GM20000 (cell line): ENCODE measurements around the gene KCNMA1.

Experiments
- DNase-seq: peaks from one replicate; pipeline ENCODE4 v3.0.0; 2012; ENCODE audit warnings: low spot score
- TF ChIP-seq, protein P1 (sequence below): IDR thresholded peaks from 2 replicates; pipeline ENCODE4 v1.5.1; 2012; ENCODE audit warnings: mild to moderate bottlenecking, control low read depth; ENCODE audit errors: extremely low read depth, missing control alignments

KCNMA1 gene

DNA sequence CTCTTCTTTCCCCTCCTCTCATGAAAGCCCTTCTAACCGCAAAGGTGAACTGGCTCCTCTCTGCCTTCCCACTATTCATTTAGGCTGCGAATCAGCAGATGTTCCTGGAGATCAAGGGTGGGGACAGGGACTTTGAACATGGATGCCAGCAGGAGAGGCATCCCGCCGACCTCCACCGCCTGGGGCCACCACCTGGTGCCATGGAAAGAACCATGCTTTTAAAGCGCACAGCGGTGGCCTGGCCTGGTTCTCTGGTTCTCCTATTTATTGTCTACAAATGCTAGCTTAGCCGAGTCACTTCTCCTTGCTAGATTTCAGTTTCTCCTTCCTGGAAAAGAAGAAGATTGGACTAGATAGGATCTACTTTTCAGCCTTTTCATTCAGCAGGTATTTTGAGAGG, 43.2 kb upstream of the KCNMA1 start:
- DNase-seq: no peak
- TF ChIP-seq, protein P1, sequence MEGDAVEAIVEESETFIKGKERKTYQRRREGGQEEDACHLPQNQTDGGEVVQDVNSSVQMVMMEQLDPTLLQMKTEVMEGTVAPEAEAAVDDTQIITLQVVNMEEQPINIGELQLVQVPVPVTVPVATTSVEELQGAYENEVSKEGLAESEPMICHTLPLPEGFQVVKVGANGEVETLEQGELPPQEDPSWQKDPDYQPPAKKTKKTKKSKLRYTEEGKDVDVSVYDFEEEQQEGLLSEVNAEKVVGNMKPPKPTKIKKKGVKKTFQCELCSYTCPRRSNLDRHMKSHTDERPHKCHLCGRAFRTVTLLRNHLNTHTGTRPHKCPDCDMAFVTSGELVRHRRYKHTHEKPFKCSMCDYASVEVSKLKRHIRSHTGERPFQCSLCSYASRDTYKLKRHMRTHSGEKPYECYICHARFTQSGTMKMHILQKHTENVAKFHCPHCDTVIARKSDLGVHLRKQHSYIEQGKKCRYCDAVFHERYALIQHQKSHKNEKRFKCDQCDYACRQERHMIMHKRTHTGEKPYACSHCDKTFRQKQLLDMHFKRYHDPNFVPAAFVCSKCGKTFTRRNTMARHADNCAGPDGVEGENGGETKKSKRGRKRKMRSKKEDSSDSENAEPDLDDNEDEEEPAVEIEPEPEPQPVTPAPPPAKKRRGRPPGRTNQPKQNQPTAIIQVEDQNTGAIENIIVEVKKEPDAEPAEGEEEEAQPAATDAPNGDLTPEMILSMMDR: no peak

DNA sequence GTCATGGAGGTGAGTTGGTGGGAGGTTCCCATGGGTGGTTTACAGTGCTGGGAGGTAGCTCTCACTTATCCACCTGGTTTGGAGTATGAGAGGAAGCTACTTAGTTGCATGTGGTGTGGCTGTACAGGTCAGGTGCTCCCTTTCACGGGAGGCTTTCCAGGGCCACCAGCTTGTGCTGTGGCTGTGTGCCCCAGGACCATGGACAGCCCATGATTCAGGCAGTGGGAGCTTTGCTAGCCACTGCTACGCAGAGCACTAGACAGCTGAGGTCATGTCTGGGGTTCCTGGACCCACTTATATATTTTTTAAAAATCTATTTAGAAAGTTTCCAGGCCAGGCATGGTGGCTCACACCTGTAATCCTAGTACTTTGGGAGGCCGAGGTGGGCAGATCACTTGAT, 42.5 kb upstream of the KCNMA1 start:
- TF ChIP-seq, protein P1: no peak
- DNase-seq: no peak

DNA sequence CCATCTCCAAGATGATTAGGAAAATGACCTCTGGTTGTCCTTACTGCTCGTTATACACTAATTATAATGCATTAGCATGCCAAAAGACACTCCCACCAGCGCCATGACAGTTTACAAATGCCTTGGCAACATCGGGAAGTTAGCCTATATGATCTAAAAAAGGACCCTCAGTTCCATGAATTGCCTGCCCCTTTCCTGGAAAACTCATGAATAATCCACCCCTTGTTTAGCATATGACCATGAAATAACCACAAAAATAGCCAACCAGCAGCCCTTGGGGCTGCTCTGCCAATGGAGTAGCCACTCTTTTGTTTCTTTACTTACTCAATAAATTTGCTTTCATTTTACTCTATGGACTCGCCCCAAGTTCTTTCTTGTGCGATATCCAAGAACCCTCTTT, 41.6 kb upstream of the KCNMA1 start:
- DNase-seq: no peak
- TF ChIP-seq, protein P1: no peak

DNA sequence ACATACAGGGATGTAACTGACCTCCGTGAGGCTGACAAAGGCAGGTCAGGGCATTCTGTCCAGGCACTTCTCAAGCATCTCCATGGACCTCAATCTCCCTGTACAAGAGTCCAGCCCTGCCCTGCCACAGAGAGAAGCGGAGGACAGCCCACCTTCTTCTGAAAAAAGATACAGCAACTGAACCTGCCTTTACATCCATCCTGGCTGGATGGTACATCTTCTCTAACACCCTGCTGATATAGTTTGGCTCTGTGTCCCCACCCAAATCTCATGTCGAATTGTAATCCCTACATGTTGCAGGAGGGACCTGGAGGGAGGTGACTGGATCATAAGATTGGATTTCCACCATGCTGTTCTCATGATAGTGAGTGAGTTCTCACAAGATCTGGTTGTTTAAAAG, 40.5 kb upstream of the KCNMA1 start:
- TF ChIP-seq, protein P1: no peak
- DNase-seq: no peak

DNA sequence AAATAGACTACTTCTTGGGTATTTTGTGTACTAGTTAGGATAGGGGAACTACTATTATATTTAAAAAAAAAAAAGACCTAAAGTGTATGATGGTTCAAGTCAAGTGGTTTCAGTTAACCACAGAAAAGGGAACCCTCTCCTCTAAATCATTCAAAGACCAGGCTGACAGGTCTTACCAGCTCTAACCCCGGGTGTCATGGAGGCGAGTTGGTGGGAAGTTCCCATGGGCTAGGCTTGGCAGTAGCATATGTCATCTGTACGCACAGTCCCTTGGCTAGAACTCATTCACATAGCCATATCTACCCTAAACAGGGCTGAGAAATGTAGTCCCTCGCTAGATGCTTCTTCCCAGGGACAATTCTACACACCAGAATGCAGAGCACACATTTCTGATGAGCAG, 37.7 kb upstream of the KCNMA1 start:
- no peak for DNase-seq
- TF ChIP-seq, protein P1: no peak

DNA sequence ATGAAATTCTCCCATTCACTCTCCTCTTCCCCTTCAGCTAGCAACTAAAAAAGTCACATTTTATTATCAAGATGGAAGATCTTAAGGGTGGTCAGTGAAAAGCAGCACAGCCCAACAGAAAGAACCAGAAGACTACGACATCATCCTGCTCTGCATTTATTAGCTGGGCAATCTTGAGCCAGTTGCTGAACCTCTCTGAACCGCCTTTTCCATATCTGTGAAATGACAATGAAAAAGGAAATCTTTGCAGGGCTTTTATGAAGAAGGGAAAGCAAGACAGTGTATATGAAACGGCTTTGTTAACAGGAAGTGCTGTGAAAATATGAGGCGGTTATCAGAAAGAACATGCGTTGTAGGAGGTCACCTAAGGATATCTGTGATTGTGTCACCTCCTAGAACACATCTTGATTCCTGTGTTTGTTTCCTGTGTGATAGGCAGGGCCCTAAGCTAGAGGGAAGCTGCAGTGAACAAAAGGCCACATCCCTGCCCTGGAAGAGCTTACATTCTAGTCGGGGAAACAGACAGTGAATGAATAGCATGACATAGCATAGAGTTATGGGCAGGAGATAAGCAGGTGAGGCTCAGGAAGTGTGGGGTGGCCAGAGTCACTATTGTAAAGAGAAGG, 36.0 kb upstream of the KCNMA1 start:
- no peak for DNase-seq
- TF ChIP-seq, protein P1: no peak

DNA sequence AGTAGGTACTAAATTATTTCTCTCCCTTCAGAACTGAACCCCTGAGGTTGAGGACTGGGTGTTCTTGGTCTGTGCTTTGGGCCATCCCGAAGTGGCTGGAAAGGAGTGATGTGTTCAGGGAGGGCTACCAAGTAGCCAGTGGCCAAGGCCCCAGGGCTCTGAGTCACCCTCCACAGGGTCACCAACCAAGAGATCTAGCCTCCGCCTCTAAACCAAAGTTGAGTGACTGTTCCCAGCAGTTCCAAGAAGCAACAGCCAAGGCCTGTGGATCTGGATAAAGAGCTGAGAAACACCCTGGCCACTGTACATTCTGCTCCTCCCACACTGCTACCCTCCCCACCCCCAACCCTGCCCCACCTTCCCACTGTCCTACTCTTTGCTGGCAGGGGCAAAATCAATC, 35.5 kb upstream of the KCNMA1 start:
- no peak for DNase-seq

More for the DNA sequence above, 35.5 kb upstream of the KCNMA1 start:
- TF ChIP-seq, protein P1: no peak
